Colonic mucosa (tissue), 4 donors: Measurements from ENCODE around the gene MEGF6. TPM values are rescaled to one million over a fixed set of nuclear protein-coding genes. Genes with fewer than 3 reads are reported as not detected.

ENCODE experiments used
- DNase-seq: peaks from one replicate; pipeline ENCODE4 v3.0.0-alpha.2; 2020
- H3K27ac ChIP-seq: fragments of 200-600 bp; one replicate; pipeline ENCODE4 v1.8.0; 2021
- H3K27me3 ChIP-seq: fragments of 200-600 bp; one replicate; pipeline ENCODE4 v1.8.0; 2021
- H3K36me3 ChIP-seq: fragments of 200-600 bp; one replicate; pipeline ENCODE4 v1.8.0; 2021
- H3K4me1 ChIP-seq: fragments of 200-600 bp; one replicate; pipeline ENCODE4 v1.8.0; 2021; ENCODE audit warnings: mild to moderate bottlenecking
- H3K4me3 ChIP-seq: fragments of 200-600 bp; one replicate; pipeline ENCODE4 v1.8.0; 2021
- H3K9ac ChIP-seq, 2 donors: one replicate each; pipeline ENCODE4 v1.7.0; 2013; ENCODE audit warnings: control low read depth in 2 of 2, low read depth in 2 of 2, low read length in 2 of 2
- H3K9me3 ChIP-seq: fragments of 200-600 bp; one replicate; pipeline ENCODE4 v1.8.0; 2021
- CTCF ChIP-seq: fragments of 200-600 bp; IDR thresholded peaks from one replicate; pipeline ENCODE4 v1.8.0; 2022; ENCODE audit warnings: antibody characterized with exemption, mild to moderate bottlenecking
- intact Hi-C: fragments of 100-400 bp; cut with DNase I; formaldehyde crosslinking; loops from one replicate; pipeline ENCODE4 v1.14.1; 2022
- total RNA-seq, 2 donors: library from RNA; stranded (reverse); fragmentation: NEBNext Ultra II Directional in 1 of 2; extraction: Animal tissue kit (Norgen Biotek cat#: 25700) in 1 of 2; gene quantifications; one replicate each; pipeline ENCODE4 v1.2.1, GENCODE V29; 2021
- donor health status: healthy.
- donor health status: DM: no; HTN: no; CAD: no.
- donor health status: DM: no; HTN: no; CAD: no.

Gene MEGF6
- total RNA-seq = 1 to 10 TPM; 5.2 to 6.4 TPM

- peak within 1 kb of the TSS; percentile 44 for H3K4me3 ChIP-seq
- no peak within 1 kb of the TSS for H3K9ac ChIP-seq
- H3K9me3 ChIP-seq = no peaks in the 10 kb centered on the region
- H3K27ac ChIP-seq = no peak within 1 kb of the TSS
- no peaks in the 10 kb centered on the region for H3K36me3 ChIP-seq
- H3K4me1 ChIP-seq = peaks cover 8% of the 10 kb centered on the region
- H3K27me3 ChIP-seq = peaks cover 7% of the 10 kb centered on the region
- peak; percentile 74 for DNase-seq
- TF ChIP-seq CTCF = no peak
- intact Hi-C loops = no loop called here
These were observed at the start of gene MEGF6 for GRCh38 chr1:3611170-3612019. Gene MEGF6, minus strand, starts transcription at chr1:3611508. Its CDS starts 240 bp downstream, at chr1:3611268.

- Histone ChIP-seq H3K4me1 (no peaks in the 10 kb centered on the region), H3K36me3 (no peaks in the 10 kb centered on the region), H3K4me3 (no peak overlapping the region), H3K9ac (no peak overlapping the region), H3K27me3 (peaks cover under 1% of the 10 kb centered on the region), H3K27ac (no peak overlapping the region), H3K9me3 (no peaks in the 10 kb centered on the region)
- TF ChIP-seq CTCF = no peak
- DNase-seq = no peak
- intact Hi-C loops = no loop called here
These were observed 49.4 kb upstream of the MEGF6 start for GRCh38 chr1:3660704-3661103.

GRCh38 chr1:3659093-3659492 is 47.8 kb upstream of the MEGF6 start:
- no peak overlapping the region for H3K27ac ChIP-seq
- DNase-seq = no peak
- H3K9me3 ChIP-seq = no peaks in the 10 kb centered on the region
- peaks cover 15% of the 10 kb centered on the region for H3K27me3 ChIP-seq
- no peak for TF ChIP-seq CTCF
- no peak overlapping the region for H3K4me3 ChIP-seq
- no peak overlapping the region for H3K9ac ChIP-seq
- no peaks in the 10 kb centered on the region for H3K4me1 ChIP-seq
- intact Hi-C loops = no loop called here
- no peaks in the 10 kb centered on the region for H3K36me3 ChIP-seq

GRCh38 chr1:3658231-3658615 is 46.9 kb upstream of the MEGF6 start:
- no peaks in the 10 kb centered on the region for H3K4me1 ChIP-seq
- no peak overlapping the region for H3K4me3 ChIP-seq
- no peak for TF ChIP-seq CTCF
- intact Hi-C loops = no loop called here
- no peaks in the 10 kb centered on the region for H3K9me3 ChIP-seq
- H3K27me3 ChIP-seq = peaks cover 23% of the 10 kb centered on the region
- no peak overlapping the region for H3K27ac ChIP-seq
- DNase-seq = no peak
- H3K36me3 ChIP-seq = no peaks in the 10 kb centered on the region
- no peak overlapping the region for H3K9ac ChIP-seq

- no peaks in the 10 kb centered on the region for H3K4me1 ChIP-seq
- no peak overlapping the region for H3K9ac ChIP-seq
- intact Hi-C loops = no loop called here
- H3K27ac ChIP-seq = no peak overlapping the region
- no peak for DNase-seq
- no peak for TF ChIP-seq CTCF
- H3K27me3 ChIP-seq = peaks cover 28% of the 10 kb centered on the region
- H3K4me3 ChIP-seq = no peak overlapping the region
- no peaks in the 10 kb centered on the region for H3K36me3 ChIP-seq
- H3K9me3 ChIP-seq = no peaks in the 10 kb centered on the region
These were observed 46.4 kb upstream of the MEGF6 start for GRCh38 chr1:3657578-3658230.
